H1 (cell line): ENCODE results near the gene CACNA2D3. TPM values are rescaled to one million over a fixed set of nuclear protein-coding genes. Genes with fewer than 3 reads are reported as not detected.
A peak's percentile ranks its signal among the peaks of the same experiment; 100 is the strongest.

ENCODE experiments used
- CTCF ChIA-PET: fragments of 300-600 bp; sonication (Branson Sonifier 250); formaldehyde crosslinking; loops from one replicate; lab custom pipeline; 2021; ENCODE audit not compliant: partially characterized antibody; lab: Charles Lee
- POLR2A ChIA-PET: fragments of 300-600 bp; sonication (Branson Sonifier 250); formaldehyde crosslinking; loops from one replicate; lab custom pipeline; 2021; ENCODE audit warnings: inconsistent platforms; ENCODE audit not compliant: partially characterized antibody; lab: Charles Lee
- DNase-seq, 2 experiments: peaks; one replicate each; pipeline versions ENCODE4 v3.0.0 to v3.0.0-alpha.2; 2010 to 2022; ENCODE audit warnings: low spot score in 2 of 2, low read depth in 1 of 2, mixed read lengths in 1 of 2
- FAIRE-seq: peaks from 2 replicates; lab custom pipeline; 2011; peaks lifted over from hg19 to GRCh38; lab: Jason Lieb, UNC
- H2AFZ ChIP-seq: 2 replicates; pipeline ENCODE4 v1.8.1; 2012; ENCODE audit warnings: low read length, inconsistent platforms
- H2AK5ac ChIP-seq: 2 replicates; pipeline ENCODE4 v1.6.1; 2013; ENCODE audit warnings: low read depth, low read length
- H2BK120ac ChIP-seq: replicated peaks from 2 replicates; pipeline ENCODE3; 2013; ENCODE audit warnings: low read depth, low read length, inconsistent platforms
- H2BK12ac ChIP-seq: 2 replicates; pipeline ENCODE4 v1.6.1; 2013; ENCODE audit warnings: low read depth, low read length
- H2BK15ac ChIP-seq: 2 replicates; pipeline ENCODE4 v1.6.1; 2013; ENCODE audit warnings: low read length
- H2BK20ac ChIP-seq: 2 replicates; pipeline ENCODE4 v1.6.1; 2013; ENCODE audit warnings: low read length
- H2BK5ac ChIP-seq: 2 replicates; pipeline ENCODE4 v1.6.1; 2013; ENCODE audit warnings: low read depth, low read length
- H3K14ac ChIP-seq: 2 replicates; pipeline ENCODE4 v1.6.1; 2013; ENCODE audit warnings: inconsistent platforms; ENCODE audit not compliant: insufficient read length
- H3K18ac ChIP-seq: 2 replicates; pipeline ENCODE4 v1.6.1; 2013; ENCODE audit warnings: low read length; ENCODE audit errors: extremely low read depth
- H3K23ac ChIP-seq: 2 replicates; pipeline ENCODE4 v1.6.1; 2013; ENCODE audit warnings: inconsistent platforms; ENCODE audit not compliant: insufficient read length
- H3K23me2 ChIP-seq: 2 replicates; pipeline ENCODE4 v1.6.1; 2013; ENCODE audit warnings: low read depth, low read length
- H3K27ac ChIP-seq: 2 replicates; pipeline ENCODE4 v1.6.1; 2011; ENCODE audit warnings: low read depth, low read length, inconsistent platforms
- H3K27me3 ChIP-seq, 4 experiments: replicated peaks in 1 of 4; 1 replicate in 1 of 4; 2 replicates in 3 of 4; pipeline versions ENCODE4 v1.6.1 to v1.8.1; 2011 to 2013; ENCODE audit warnings: low read length in 3 of 4, mild to moderate bottlenecking in 3 of 4, inconsistent platforms in 2 of 4, mixed read lengths in 2 of 4, moderate library complexity in 1 of 4; ENCODE audit not compliant: control insufficient read depth in 3 of 4, insufficient read depth in 3 of 4; ENCODE audit errors: extremely low read depth in 1 of 4
- H3K36me3 ChIP-seq, 4 experiments: 2 replicates each; pipeline versions ENCODE4 v1.6.1 to v1.8.1; 2011 to 2013; ENCODE audit warnings: mild to moderate bottlenecking in 4 of 4, low read length in 3 of 4, moderate library complexity in 2 of 4, control low read depth in 1 of 4, inconsistent platforms in 1 of 4; ENCODE audit not compliant: insufficient read depth in 4 of 4, control insufficient read depth in 2 of 4
- H3K4ac ChIP-seq: replicated peaks from 2 replicates; pipeline ENCODE3; 2013; ENCODE audit warnings: low read length, low read depth, mixed read lengths, inconsistent platforms; ENCODE audit not compliant: insufficient read length
- H3K4me1 ChIP-seq, 4 experiments: replicated peaks in 1 of 4; 1 replicate in 1 of 4; 2 replicates in 3 of 4; pipeline versions ENCODE4 v1.6.1 to v1.8.1; 2011 to 2013; ENCODE audit warnings: low read length in 3 of 4, inconsistent platforms in 2 of 4, mixed read lengths in 1 of 4; ENCODE audit not compliant: insufficient read depth in 4 of 4, control insufficient read depth in 3 of 4
- H3K4me2 ChIP-seq, 2 experiments: 2 replicates each; pipeline versions ENCODE4 v1.6.1 to v1.8.1; 2011 to 2013; ENCODE audit warnings: low read depth in 2 of 2, low read length in 2 of 2, control low read depth in 1 of 2, inconsistent platforms in 1 of 2, mild to moderate bottlenecking in 1 of 2; ENCODE audit not compliant: insufficient read depth in 1 of 2
- H3K4me3 ChIP-seq, 4 experiments: fragments of 200-600, 300-600 bp in 1 of 4; sonication (generic), shearing (Covaris generic), sonication (Bioruptor Twin) in 1 of 4; 2 replicates each; pipeline versions ENCODE4 v1.5.1 to v1.8.1; 2011 to 2016; ENCODE audit warnings: low read length in 4 of 4, low read depth in 3 of 4, control low read depth in 2 of 4, inconsistent platforms in 2 of 4, mild to moderate bottlenecking in 2 of 4, mixed read lengths in 1 of 4, moderate library complexity in 1 of 4; ENCODE audit not compliant: insufficient read depth in 2 of 4; ENCODE audit errors: extremely low read depth in 1 of 4
- H3K56ac ChIP-seq: replicated peaks from 2 replicates; pipeline ENCODE3; 2013; ENCODE audit warnings: low read depth, mild to moderate bottlenecking, mixed read lengths, low read length, inconsistent platforms; ENCODE audit not compliant: insufficient read length
- H3K79me1 ChIP-seq: 2 replicates; pipeline ENCODE4 v1.6.1; 2013; ENCODE audit warnings: low read depth, low read length, control low read depth
- H3K79me2 ChIP-seq, 2 experiments: 2 replicates each; pipeline versions ENCODE4 v1.6.1 to v1.8.1; 2012 to 2013; ENCODE audit warnings: low read length in 2 of 2, mild to moderate bottlenecking in 2 of 2, inconsistent platforms in 1 of 2; ENCODE audit not compliant: insufficient read depth in 2 of 2, control insufficient read depth in 1 of 2
- H3K9ac ChIP-seq, 4 experiments: replicated peaks in 1 of 4; 1 replicate in 1 of 4; 2 replicates in 3 of 4; pipeline versions ENCODE4 v1.6.1 to v1.8.1; 2011 to 2013; ENCODE audit warnings: low read depth in 3 of 4, low read length in 3 of 4, control low read depth in 2 of 4, mild to moderate bottlenecking in 2 of 4, moderate library complexity in 2 of 4, inconsistent platforms in 1 of 4; ENCODE audit errors: extremely low read depth in 1 of 4
- H3K9me3 ChIP-seq, 2 experiments: 2 replicates each; pipeline versions ENCODE4 v1.6.1 to v1.8.1; 2012 to 2013; ENCODE audit warnings: mild to moderate bottlenecking in 2 of 2, moderate library complexity in 2 of 2, control low read depth in 1 of 2, inconsistent platforms in 1 of 2, low read depth in 1 of 2, low read length in 1 of 2, mixed read lengths in 1 of 2; ENCODE audit not compliant: insufficient read depth in 2 of 2
- H4K20me1 ChIP-seq, 2 experiments: replicated peaks in 1 of 2; 2 replicates each; pipeline versions ENCODE3 to v1.8.1; 2011 to 2013; ENCODE audit warnings: inconsistent platforms in 2 of 2, low read length in 2 of 2, mild to moderate bottlenecking in 1 of 2; ENCODE audit not compliant: insufficient read depth in 2 of 2, control insufficient read depth in 1 of 2
- H4K5ac ChIP-seq: 2 replicates; pipeline ENCODE4 v1.6.1; 2013; ENCODE audit warnings: low read length, low read depth, mixed read lengths, inconsistent platforms; ENCODE audit not compliant: insufficient read length
- H4K8ac ChIP-seq: 2 replicates; pipeline ENCODE4 v1.8.0; 2013; ENCODE audit warnings: mild to moderate bottlenecking, moderate library complexity, low read length, inconsistent platforms; ENCODE audit not compliant: insufficient read depth; ENCODE audit errors: extremely low read depth
- H4K91ac ChIP-seq: replicated peaks from 2 replicates; pipeline ENCODE3; 2013; ENCODE audit warnings: low read length, mixed read lengths, inconsistent platforms; ENCODE audit not compliant: insufficient read length
- CTCF ChIP-seq, 3 experiments: IDR thresholded peaks; 1 replicate in 2 of 3; 2 replicates in 1 of 3; pipeline versions ENCODE4 v1.5.1 to v1.6.1; 2011; ENCODE audit warnings: low read length in 3 of 3, mild to moderate bottlenecking in 3 of 3, inconsistent platforms in 2 of 3, low read depth in 1 of 3, moderate library complexity in 1 of 3; ENCODE audit not compliant: insufficient read depth in 1 of 3; ENCODE audit errors: control extremely low read depth in 1 of 3
- EP300 ChIP-seq, 2 experiments: IDR thresholded peaks; 1 replicate in 1 of 2; 2 replicates in 1 of 2; pipeline ENCODE4 v1.6.1; 2011 to 2012; ENCODE audit warnings: low read depth in 2 of 2, low read length in 2 of 2, mild to moderate bottlenecking in 2 of 2, borderline replicate concordance in 1 of 2, inconsistent platforms in 1 of 2, moderate library complexity in 1 of 2
- HDAC2 ChIP-seq, 2 experiments: fragments of 300-600 bp in 1 of 2; sonication (generic) in 1 of 2; IDR thresholded peaks; 2 replicates each; pipeline ENCODE4 v1.6.1; 2011 to 2012; ENCODE audit warnings: low read depth in 2 of 2, low read length in 2 of 2, mild to moderate bottlenecking in 2 of 2, moderate library complexity in 2 of 2, borderline replicate concordance in 1 of 2, inconsistent platforms in 1 of 2
- RAD21 ChIP-seq, 2 experiments: IDR thresholded peaks in 1 of 2; conservative IDR thresholded peaks in 1 of 2; 2 replicates each; pipeline ENCODE4 v1.6.1; 2011; ENCODE audit warnings: low read depth in 2 of 2, low read length in 2 of 2, improper control_type of control experiment in 1 of 2, inconsistent platforms in 1 of 2, mild to moderate bottlenecking in 1 of 2, moderate library complexity in 1 of 2
- SRF ChIP-seq: IDR thresholded peaks from 2 replicates; pipeline ENCODE4 v1.6.1; 2011; ENCODE audit warnings: mild to moderate bottlenecking, low read depth, low read length, moderate library complexity
- TEAD4 ChIP-seq: IDR thresholded peaks from 2 replicates; pipeline ENCODE4 v1.6.1; 2012; ENCODE audit warnings: low read depth, low read length, inconsistent platforms, mixed read lengths
- WGBS, 2 experiments: shearing (Covaris generic) in 1 of 2; methylation state at CpG; one replicate each; pipeline versions ENCODE4 v1.1.6 to v1.1.7; 2013 to 2015; ENCODE audit warnings: low lambda C conversion rate in 2 of 2, mixed read lengths in 2 of 2, inconsistent platforms in 1 of 2, low coverage in 1 of 2, missing lambda C conversion rate in 1 of 2; ENCODE audit not compliant: insufficient replicate concordance in 2 of 2, insufficient coverage in 1 of 2, insufficient read length in 1 of 2; ENCODE audit errors: extremely low coverage in 1 of 2, missing lambda C conversion rate in 1 of 2; 5-methylcytosine and 5-hydroxymethylcytosine counted together
- polyA plus RNA-seq, 7 experiments: library from polyadenylated mRNA; depleted of rRNA in 3 of 7; stranded (reverse) in 5 of 7; unstranded in 2 of 7; fragments of >200 nt in 5 of 7; fragments of 200-250 nt in 2 of 7; gene quantifications; 1 replicate in 5 of 7; 2 replicates in 1 of 7; 4 replicates in 1 of 7; pipeline versions ENCODE4 v1.2.1 to v1.2.3, GENCODE V29; 2011 to 2013; ENCODE audit warnings: missing spikeins in 2 of 7, mixed read lengths in 2 of 7
- total RNA-seq: library from RNA; stranded (reverse); fragmentation: NEBNext Ultra II Directional; extraction: Animal tissue kit (Norgen Biotek cat#: 25700); gene quantifications from 2 replicates; pipeline ENCODE4 v1.2.1, GENCODE V29; 2021

The CACNA2D3 gene
- total and polyA plus RNA-seq, 2 of the 8 experiments (the other 6 are each of a cell fraction or from before 2014, with no cell fraction given) = 1.5 to 1.8 TPM

GRCh38 chr3:54670201-54671000 lies 548.0 kb downstream of the CACNA2D3 start:
- Histone ChIP-seq H4K91ac (peak overlapping the region; percentile 63), H3K14ac (no peak overlapping the region), H3K9ac (no peak overlapping the region), H2AFZ (no peak overlapping the region), H2BK12ac (0 out of 2 replicates have a peak overlapping the region, but pooled peaks have one; percentile 64), H3K18ac (peak overlapping the region; percentile 40), H4K5ac (no peak overlapping the region), H3K4me2 (peak overlapping the region; percentile 39 to 52), H3K56ac (no peak overlapping the region), H2BK120ac (peak overlapping the region; percentile 85), H3K79me2 (peaks cover 2 to 6% of the 10 kb centered on the region in 2 experiments; a peak in 1 of 4 replicates), H2AK5ac (peak overlapping the region; percentile 41; the same call in 1 of the 2 replicates), H3K27ac (no peak overlapping the region), H3K23ac (no peak overlapping the region), H3K23me2 (no peaks in the 10 kb centered on the region; the same call in 1 of the 2 replicates), H4K8ac (no peak overlapping the region), H3K27me3 (no peaks in the 10 kb centered on the region), H3K9me3 (no peaks in the 10 kb centered on the region), H3K4ac (no peak overlapping the region), H3K79me1 (no peaks in the 10 kb centered on the region; the same call in 1 of the 2 replicates), H3K4me1 (peaks cover 3 to 23% (median 13%) of the 10 kb centered on the region in 4 experiments; a peak in 6 of 7 replicates), H3K4me3 (peak overlapping the region in 1 of 4 experiments; percentile 16; a peak in 1 of 8 replicates), H4K20me1 (no peaks in the 10 kb centered on the region), H3K36me3 (no peaks in the 10 kb centered on the region), H2BK20ac (peak overlapping the region; percentile 95), H2BK15ac (0 out of 2 replicates have a peak overlapping the region, but pooled peaks have one; percentile 37), H2BK5ac (peak overlapping the region; percentile 63; the same call in 1 of the 2 replicates)
- DNase-seq (peak in 1 of 2 experiments; percentile 54), FAIRE-seq (peak; percentile 88)
- ChIA-PET POLR2A (interaction anchor here (0.6 to 3.3 kb wide), 6 partner anchors 9 to 69 kb away, joined by 3 to 19 read pairs (median 4); no protein-coding TSS in a partner anchor), CTCF (interaction anchor here (0.7 to 2.1 kb wide), 6 partner anchors 11 to 735 kb away, joined by 3 to 6 read pairs (median 3); no protein-coding TSS in a partner anchor)
- WGBS, 2 experiments = 42% methylated on average over 8 of the region's 8 CpGs; no CpG with 5 or more reads in 1 of the 2 experiments
- TF ChIP-seq EP300 (IDR thresholded peaks at IDR 0.05; ENCODE audit: borderline replicate concordance in 1 of 2, low read depth in 2 of 2, low read length in 2 of 2) (no peak), RAD21 (IDR thresholded peaks at IDR 0.05 in 1 of 2, conservative IDR thresholded peaks at IDR 0.05 in 1 of 2; ENCODE audit: low read depth in 2 of 2, low read length in 2 of 2) (peak; percentile 27 to 32; a peak in 3 of 4 replicates), CTCF (IDR thresholded peaks at IDR 0.05; ENCODE audit: control extremely low read depth in 1 of 3, insufficient read depth in 1 of 3, low read depth in 1 of 3, low read length in 3 of 3) (peak in 1 of 3 experiments; percentile 31; a peak in 1 of 4 replicates), TEAD4 (no peak), HDAC2 (IDR thresholded peaks at IDR 0.05; ENCODE audit: borderline replicate concordance in 1 of 2, low read depth in 2 of 2, low read length in 2 of 2) (no peak), SRF (no peak)
